ENCODE measurements around the gene MARCHF3.
"Not testable (repeated sequence)": the region's sequence is repeated elsewhere in the genome, so short reads cannot be mapped to it uniquely, and the experiment has no call there.

Gene MARCHF3

GRCh38 chr5:126869005-126869451, 161.3 kb downstream of the MARCHF3 start:
- DNase-seq = no peak

- no peak for DNase-seq
Observed at GRCh38 chr5:126868338-126869004, 161.9 kb downstream of the MARCHF3 start.

GRCh38 chr5:126866851-126867636, 163.3 kb downstream of the MARCHF3 start:
- peak; percentile 1 to 7 for DNase-seq

GRCh38 chr5:126865299-126865698, 165.1 kb downstream of the MARCHF3 start:
- DNase-seq = no peak

GRCh38 chr5:126864042-126864688, 166.2 kb downstream of the MARCHF3 start:
- DNase-seq = no peak

GRCh38 chr5:126863402-126863801, 167.0 kb downstream of the MARCHF3 start:
- no peak for DNase-seq

GRCh38 chr5:126858441-126858840, 171.9 kb downstream of the MARCHF3 start:
- DNase-seq = no peak

- DNase-seq = no peak
Observed at GRCh38 chr5:126857472-126858410, 172.6 kb downstream of the MARCHF3 start.

- DNase-seq = no peak
Observed at GRCh38 chr5:126855266-126855665, 175.1 kb downstream of the MARCHF3 start.

GRCh38 chr5:126854526-126855110, 175.7 kb downstream of the MARCHF3 start:
- no peak for DNase-seq

- DNase-seq = not testable (repeated sequence)
Observed at GRCh38 chr5:126853541-126854307, 176.6 kb downstream of the MARCHF3 start.

- DNase-seq = no peak
Observed at GRCh38 chr5:126852841-126853271, 177.5 kb downstream of the MARCHF3 start.

- DNase-seq = no peak
Observed at GRCh38 chr5:126852091-126852571, 178.2 kb downstream of the MARCHF3 start.

- DNase-seq = no peak
Observed at GRCh38 chr5:126851501-126852011, 178.8 kb downstream of the MARCHF3 start.

GRCh38 chr5:126849101-126849678, 181.2 kb downstream of the MARCHF3 start:
- DNase-seq = no peak

GRCh38 chr5:126848253-126848652, 182.1 kb downstream of the MARCHF3 start:
- no peak for DNase-seq

GRCh38 chr5:126847826-126848251, 182.5 kb downstream of the MARCHF3 start:
- DNase-seq = no peak

GRCh38 chr5:126847456-126847820, 182.9 kb downstream of the MARCHF3 start:
- no peak for DNase-seq

GRCh38 chr5:126846744-126847455, 183.5 kb downstream of the MARCHF3 start:
- no peak for DNase-seq

- no peak for DNase-seq
Observed at GRCh38 chr5:126846344-126846743, 184.0 kb downstream of the MARCHF3 start.
